Fibroblast of peridontal ligament (primary cell): ENCODE data around the gene METTL23.
"Not testable (repeated sequence)": the region's sequence is repeated elsewhere in the genome, so short reads cannot be mapped to it uniquely, and the experiment has no call there.

Source experiments
- DNase-seq: peaks from one replicate; pipeline ENCODE4 v3.0.0-alpha.2; 2010; ENCODE audit errors: extremely low read depth

The METTL23 gene

DNA sequence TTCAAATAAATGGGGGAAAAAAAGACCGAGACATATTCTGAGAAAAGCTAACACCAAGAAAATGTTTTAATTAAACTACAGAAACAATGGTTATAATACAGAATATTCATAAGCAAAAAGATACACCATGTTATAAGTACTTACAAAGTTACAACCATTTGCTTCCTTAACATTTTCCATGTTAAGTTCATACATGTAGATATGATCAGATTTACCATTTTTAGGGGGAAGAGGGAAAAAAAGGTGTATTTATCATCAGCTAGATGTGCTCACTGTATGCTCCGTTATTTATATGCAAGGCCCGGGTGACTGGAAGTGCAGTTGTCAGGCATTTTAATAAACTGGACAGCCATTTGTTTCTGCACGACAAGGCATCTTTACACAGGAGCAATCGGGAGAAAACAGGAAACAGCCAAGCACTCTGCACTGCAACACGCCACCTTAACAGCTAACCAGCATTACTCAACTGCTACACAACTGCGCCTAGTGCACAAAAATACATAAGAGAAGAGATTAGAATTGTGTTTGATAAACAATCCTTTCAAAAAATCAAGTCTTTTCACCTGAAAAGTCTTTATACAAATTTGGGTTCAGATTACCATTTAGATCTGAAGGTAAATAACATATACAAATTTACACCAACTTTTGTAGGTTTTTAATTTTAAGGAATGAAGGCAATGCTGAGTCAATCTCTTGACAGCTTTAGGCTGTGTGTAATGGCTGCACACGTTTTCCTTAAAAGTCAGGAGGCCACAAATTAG is 7.6 kb downstream of the METTL23 start:
- DNase-seq: no peak

- DNase-seq: peak; percentile 63
These were observed 8.4 kb downstream of the METTL23 start for GRCh38 chr17:76735006-76735405.

DNA sequence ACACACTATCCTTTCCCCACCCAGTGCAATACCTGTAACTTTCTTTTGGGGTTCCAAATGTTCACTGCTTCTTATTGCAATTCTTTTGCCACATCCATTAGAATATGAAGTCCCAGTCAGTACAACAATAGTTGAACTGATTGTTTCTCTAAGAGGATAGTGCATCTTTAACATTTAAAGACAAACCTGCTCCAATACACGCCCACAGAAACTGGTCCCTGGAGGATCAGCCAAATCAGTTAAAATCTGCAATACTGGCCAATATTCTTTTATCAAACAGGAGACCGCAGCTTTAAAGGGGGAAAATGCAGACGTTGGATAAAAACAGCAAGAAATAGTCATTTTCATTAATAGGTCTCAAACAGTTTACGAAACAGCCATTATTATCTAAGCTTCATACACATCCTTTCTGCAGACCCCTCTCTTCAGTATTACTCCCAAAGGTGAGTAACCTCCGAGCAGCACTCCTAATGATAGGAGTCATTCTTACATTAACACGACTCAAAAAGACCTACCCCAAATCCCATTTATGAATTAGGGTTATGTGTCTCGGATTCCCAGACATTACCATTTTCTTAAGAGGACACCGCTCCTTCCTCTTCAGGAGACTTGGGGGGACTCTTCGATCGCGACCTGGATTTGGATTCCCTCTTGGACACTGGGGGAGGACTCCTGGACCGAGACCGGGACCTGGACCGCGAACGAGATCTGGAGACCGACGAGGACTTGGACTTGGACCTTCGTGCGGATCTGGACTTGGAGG is 9.1 kb downstream of the METTL23 start:
- no peak for DNase-seq

DNA sequence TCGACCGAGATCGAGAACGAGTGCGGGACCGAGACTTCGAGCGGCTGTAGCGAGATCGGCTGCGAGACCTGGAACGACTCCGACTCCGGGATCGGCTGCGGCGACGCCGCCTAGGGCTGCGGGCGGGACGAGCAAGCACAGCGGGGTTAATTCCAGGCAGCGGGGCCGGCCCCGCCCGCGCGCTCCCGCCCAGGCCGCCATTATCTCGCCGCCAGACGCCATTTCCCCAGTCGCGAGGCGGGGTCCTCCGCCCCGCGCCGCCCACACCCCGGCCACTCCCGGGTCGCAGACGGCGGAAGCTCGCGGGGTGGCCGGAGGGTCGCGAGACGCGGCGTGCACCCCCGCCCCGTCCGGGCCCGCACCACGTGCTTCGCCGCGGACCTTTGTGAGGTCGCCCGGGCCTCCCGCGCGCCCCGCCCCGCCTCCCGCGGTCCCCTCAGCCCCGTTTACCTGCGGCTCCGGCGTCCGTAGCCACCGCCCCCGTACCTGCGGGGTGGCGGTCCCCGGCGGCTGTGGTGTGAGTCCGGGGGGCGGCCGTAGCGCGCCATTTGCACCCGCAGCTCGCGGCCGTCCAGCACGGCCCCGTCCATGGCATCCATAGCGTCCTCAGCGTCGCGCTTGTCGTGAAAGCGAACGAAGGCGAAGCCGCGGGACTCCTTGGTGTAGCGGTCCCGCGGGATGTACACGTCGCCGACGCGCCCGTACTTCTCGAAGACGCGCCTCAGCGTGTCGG is 9.9 kb downstream of the METTL23 start:
- DNase-seq: peak; percentile 70

GRCh38 chr17:76737082-76737675 is 10.5 kb downstream of the METTL23 start, which contains the start of gene SRSF2:
TSS of gene SRSF2 (minus strand) at chr17:76737331. CDS start at chr17:76737160, 171 bp downstream.
- DNase-seq: peak; percentile 98

DNA sequence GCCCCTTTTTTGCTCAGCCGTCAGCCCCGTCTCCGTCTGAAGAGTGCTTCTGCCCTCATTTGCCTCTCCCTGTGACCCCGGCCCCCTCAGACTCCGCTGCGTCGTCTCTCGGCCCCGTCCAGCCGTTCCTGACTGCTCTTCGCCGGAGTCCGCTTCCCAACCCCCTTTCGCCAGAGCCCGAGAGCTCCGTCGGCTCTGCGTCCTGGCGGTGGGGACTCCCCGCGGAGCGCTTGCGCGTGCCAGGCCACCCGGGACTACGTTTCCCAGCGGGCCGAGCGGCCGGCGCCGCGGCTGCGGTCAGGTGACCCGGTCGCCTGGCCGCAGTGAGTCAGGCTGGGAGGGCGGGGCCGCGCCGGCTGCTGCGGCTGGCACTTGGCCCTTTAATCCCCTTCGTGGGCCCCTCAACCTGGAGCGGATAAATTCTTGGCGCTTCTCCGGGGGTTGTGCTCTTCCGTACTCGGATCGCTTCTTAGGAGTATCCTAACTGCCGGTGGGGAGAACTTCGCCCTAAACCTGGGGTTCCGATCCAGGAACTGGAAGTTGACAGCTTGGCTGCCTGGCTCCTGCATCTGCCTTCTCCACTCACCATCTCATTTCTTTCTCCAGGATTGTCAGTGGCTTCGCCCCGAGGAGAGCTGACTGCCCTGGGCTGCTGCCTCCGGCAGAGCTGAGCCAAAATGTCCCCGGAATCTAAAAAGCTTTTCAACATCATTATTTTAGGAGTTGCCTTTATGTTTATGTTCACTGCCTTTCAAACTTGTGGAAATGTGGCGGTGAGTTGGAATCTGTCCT is 11.2 kb downstream of the METTL23 start, which contains the start of gene MFSD11:
Gene MFSD11 (plus strand): TSS at position 444 of the 792 bp plus-strand sequence. CDS start 234 bp downstream, at position 678.
- peak; percentile 89 for DNase-seq

- no peak for DNase-seq
These were observed 11.8 kb downstream of the METTL23 start for GRCh38 chr17:76738468-76738850.

GRCh38 chr17:76739568-76740115 is 13.0 kb downstream of the METTL23 start:
- not testable (repeated sequence) for DNase-seq

DNA sequence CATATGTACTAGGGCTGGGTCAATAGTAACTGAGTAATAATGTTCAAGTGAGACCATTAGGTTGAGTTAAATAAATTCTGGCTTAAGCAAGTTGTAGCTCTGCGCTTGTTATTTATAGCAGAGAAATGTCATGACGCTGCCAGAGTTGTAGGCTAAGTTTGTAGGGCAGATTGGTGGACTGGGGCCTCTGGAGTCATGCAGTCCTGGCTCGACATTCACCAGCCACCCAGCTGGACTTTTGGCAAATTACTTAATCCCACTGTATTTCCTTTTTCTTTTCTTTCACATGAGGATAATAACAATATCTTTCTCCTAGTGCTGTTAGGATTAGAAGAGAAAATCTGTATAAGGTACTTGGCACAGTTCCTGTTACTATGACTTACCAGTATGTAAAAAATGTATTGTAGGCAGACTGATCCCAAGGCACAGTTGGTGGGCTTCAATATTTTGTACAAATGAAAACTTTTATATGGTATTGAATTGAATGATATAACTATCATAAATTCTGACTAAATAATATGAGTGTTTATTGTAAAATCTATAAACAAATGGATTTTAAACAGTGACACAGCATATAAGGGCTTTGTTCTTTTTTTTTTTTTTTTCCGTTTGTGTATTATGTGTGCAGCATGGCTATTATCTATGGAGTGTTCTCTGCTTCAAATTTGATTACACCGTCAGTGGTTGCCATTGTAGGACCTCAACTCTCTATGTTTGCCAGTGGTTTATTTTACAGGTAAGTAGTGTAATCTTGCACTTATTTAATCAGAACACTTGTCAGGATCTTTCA is 13.9 kb downstream of the METTL23 start:
- no peak for DNase-seq

- DNase-seq: no peak
These were observed 16.3 kb downstream of the METTL23 start for GRCh38 chr17:76742958-76743357.

DNA sequence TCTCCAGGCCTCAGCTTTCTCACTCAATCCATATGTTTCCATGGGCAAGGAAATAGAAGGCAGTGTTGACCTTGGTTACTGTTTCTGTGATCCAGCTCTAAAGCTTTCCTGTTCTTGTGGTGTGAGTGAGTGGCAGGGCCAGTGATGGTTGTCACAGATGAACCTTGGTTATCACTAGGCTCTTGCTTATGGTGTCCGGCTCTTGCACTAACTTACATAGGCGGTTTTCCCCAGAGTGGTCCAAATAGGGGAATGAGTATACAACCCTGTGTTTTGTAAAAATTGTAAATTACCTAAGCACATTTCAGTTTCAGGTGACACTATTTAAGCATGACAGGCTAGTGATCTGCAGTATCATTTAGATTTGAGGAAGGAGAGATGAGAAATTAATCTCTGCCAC is 18.1 kb downstream of the METTL23 start:
- no peak for DNase-seq

DNA sequence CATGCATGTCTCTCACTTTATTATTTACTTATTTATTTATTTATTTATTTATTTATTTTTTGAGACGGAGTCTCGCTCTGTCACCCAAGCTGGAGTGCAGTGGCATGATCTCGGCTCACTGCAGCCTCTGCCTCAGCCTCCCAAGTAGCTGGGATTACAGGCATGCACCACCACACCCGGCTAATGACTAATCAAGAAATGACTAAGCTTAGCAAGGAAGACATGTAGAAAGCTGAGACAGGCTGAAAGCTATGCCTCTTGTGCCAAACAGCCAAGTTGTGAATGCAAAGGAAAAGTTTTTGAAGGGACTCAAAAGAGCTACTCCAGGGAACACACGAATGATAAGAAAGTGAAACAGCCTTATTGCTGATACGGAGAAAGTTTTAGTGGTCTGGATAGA is 19.1 kb downstream of the METTL23 start:
- DNase-seq: not testable (repeated sequence)

DNA sequence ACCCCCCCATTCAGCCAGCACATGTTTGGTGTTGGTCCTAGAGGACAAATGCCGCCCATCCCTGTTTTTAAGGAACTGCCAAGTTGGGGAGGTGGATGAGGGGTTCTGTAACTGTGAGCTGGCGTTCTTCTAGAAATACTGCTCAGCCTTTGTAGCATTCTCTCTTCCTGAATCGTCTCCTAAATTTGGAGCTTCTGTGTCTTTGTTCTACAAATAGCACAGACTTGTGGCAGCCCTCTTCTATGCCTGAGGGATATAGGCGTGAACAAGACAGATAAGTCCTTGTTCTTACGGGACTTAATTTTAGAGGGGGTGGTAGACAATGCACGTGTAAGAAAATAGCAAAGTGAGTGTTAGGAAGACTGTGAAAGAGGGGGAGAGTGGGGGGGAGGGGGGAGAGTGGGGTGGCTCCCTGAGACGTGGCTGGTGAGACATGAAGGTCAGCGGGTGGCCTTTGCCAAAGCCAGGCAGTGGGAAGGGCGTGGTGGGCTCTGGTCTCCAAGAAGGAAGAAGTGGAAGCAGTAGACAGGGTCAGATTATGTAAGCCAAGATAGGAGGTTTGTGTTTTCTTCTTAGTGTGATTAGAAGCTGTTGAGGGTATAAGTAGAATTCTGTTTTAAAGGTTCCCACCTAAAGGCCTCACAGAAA is 21.2 kb downstream of the METTL23 start:
- no peak for DNase-seq

- DNase-seq: no peak
These were observed 22.0 kb downstream of the METTL23 start for GRCh38 chr17:76748657-76749056.

DNA sequence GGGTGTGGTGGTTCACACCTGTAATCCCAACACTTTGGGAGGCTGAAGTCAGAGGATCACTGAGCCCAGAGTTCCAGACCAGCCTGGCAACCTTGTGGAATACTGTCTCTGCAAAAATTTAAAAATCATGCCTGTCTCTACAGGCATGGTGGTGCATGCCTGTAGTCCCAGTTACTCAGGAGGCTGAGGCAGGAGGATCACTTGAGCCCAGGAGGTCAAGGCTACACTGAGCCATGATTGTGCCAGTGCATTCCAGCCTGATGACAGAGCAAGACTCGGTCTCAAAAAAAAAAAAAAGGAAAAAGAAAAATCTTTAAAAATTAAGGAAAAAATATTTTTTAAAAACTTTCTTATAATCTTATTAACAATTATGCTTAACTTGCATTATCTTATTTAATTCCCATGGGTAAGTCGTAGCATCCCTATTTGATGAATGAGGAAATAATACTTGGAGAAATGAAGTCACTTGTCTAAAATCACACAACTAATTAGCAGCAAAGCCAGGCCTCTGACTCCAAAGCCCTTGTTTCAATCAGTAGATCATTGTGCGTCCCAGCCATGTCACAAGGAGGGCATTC is 24.9 kb downstream of the METTL23 start:
- no peak for DNase-seq

- no peak for DNase-seq
These were observed 25.4 kb downstream of the METTL23 start for GRCh38 chr17:76752006-76752405.

GRCh38 chr17:76753061-76753961 is 26.7 kb downstream of the METTL23 start:
- no peak for DNase-seq

DNA sequence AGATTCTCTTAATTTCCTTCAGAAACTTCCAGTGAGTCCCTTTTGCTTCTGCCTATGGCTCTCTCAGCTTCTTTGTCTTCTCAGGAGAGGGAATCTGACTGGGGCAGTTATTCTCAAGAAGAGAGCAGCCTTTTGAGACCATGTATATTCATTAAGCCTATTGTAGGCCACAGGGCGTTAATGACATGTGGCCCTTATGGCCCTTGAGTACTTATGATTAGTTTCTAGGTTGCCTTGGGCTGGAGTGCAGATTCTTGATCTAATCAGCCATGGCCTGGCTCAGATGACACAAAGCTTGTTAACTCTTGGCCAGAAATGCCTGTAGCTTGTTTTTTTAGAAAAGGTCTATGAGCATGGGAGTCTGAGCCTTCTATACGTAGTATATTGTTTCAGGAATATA is 28.6 kb downstream of the METTL23 start:
- DNase-seq: no peak
